Measurements from ENCODE around the gene LYRM2. TPM values are rescaled to one million over a fixed set of nuclear protein-coding genes. Genes with fewer than 3 reads are reported as not detected.

The LYRM2 gene
- total RNA-seq = 10 to 100 TPM; 18.9 to 24.5 (median 19.9) TPM

GRCh38 chr6:89638320-89639195 lies at the start of gene LYRM2:
TSS of gene LYRM2 (minus strand) at chr6:89638747. CDS start at chr6:89638716, 31 bp downstream.
- Histone ChIP-seq H3K4me3 (peak within 1 kb of the TSS; percentile 63 to 96 (median 71)), H3K36me3 (peaks cover 11 to 40% (median 22%) of the 10 kb centered on the region in 4 donors), H3K27me3 (no peaks in the 10 kb centered on the region), H3K27ac (replicated peaks in 1 of 4) (peak within 1 kb of the TSS; percentile 88 to 90 (median 88)), H3K4me1 (peaks cover 14 to 26% (median 20%) of the 10 kb centered on the region in 4 donors), H3K9me3 (no peaks in the 10 kb centered on the region)
- 6% methylated on average over 28 of the region's 58 CpGs for WGBS
- intact Hi-C loops (cut with DNase I) = no loop called here
- DNase-seq (ENCODE audit: extremely low spot score) = peak; percentile 98
- no peak for TF ChIP-seq EP300 (IDR thresholded peaks at IDR 0.05)
- TF ChIP-seq POLR2AphosphoS5 (IDR thresholded peaks at IDR 0.05) = peak; percentile 91 to 96
- peak in 2 of 3 experiments; percentile 9 to 10 for TF ChIP-seq CTCF (IDR thresholded peaks at IDR 0.05)
- peak; percentile 85 for TF ChIP-seq POLR2A (IDR thresholded peaks at IDR 0.05; ENCODE audit: low read depth)

- WGBS = 100% methylated on average over 2 of the region's 2 CpGs
- Histone ChIP-seq H3K36me3 (peaks cover 69 to 98% (median 87%) of the 10 kb centered on the region in 4 donors), H3K4me3 (no peak overlapping the region), H3K9me3 (no peaks in the 10 kb centered on the region), H3K27me3 (no peaks in the 10 kb centered on the region), H3K27ac (replicated peaks in 1 of 4) (no peak overlapping the region), H3K4me1 (no peaks in the 10 kb centered on the region)
- intact Hi-C loops (cut with DNase I) = no loop called here
- peak; percentile 81 for DNase-seq (ENCODE audit: extremely low spot score)
- TF ChIP-seq POLR2AphosphoS5 (IDR thresholded peaks at IDR 0.05) (no peak), POLR2A (IDR thresholded peaks at IDR 0.05; ENCODE audit: low read depth) (no peak), EP300 (IDR thresholded peaks at IDR 0.05) (no peak), CTCF (IDR thresholded peaks at IDR 0.05) (no peak)
Observed at GRCh38 chr6:89688328-89688727, 49.8 kb upstream of the LYRM2 start.

GRCh38 chr6:89685311-89685710 lies 46.8 kb upstream of the LYRM2 start:
- Histone ChIP-seq H3K27ac (replicated peaks in 1 of 4) (no peak overlapping the region), H3K4me1 (no peaks in the 10 kb centered on the region), H3K36me3 (peaks cover 66 to 97% (median 93%) of the 10 kb centered on the region in 4 donors), H3K4me3 (no peak overlapping the region), H3K27me3 (no peaks in the 10 kb centered on the region), H3K9me3 (no peaks in the 10 kb centered on the region)
- 100% methylated on average over 2 of the region's 2 CpGs for WGBS
- intact Hi-C loops (cut with DNase I) = no loop called here
- TF ChIP-seq CTCF (IDR thresholded peaks at IDR 0.05) (no peak), POLR2AphosphoS5 (IDR thresholded peaks at IDR 0.05) (no peak), EP300 (IDR thresholded peaks at IDR 0.05) (no peak), POLR2A (IDR thresholded peaks at IDR 0.05; ENCODE audit: low read depth) (no peak)
- DNase-seq (ENCODE audit: extremely low spot score) = peak; percentile 10

GRCh38 chr6:89682991-89683390 lies 44.4 kb upstream of the LYRM2 start:
- intact Hi-C loops (cut with DNase I) = no loop called here
- Histone ChIP-seq H3K4me1 (no peaks in the 10 kb centered on the region), H3K9me3 (no peaks in the 10 kb centered on the region), H3K4me3 (no peak overlapping the region), H3K27ac (replicated peaks in 1 of 4) (no peak overlapping the region), H3K27me3 (no peaks in the 10 kb centered on the region), H3K36me3 (peaks cover 78 to 99% (median 96%) of the 10 kb centered on the region in 4 donors)
- WGBS = 90% methylated on average over 1 of the region's 1 CpG
- no peak for TF ChIP-seq CTCF (IDR thresholded peaks at IDR 0.05)
- no peak for TF ChIP-seq EP300 (IDR thresholded peaks at IDR 0.05)
- TF ChIP-seq POLR2A (IDR thresholded peaks at IDR 0.05; ENCODE audit: low read depth) = no peak
- no peak for TF ChIP-seq POLR2AphosphoS5 (IDR thresholded peaks at IDR 0.05)
- DNase-seq (ENCODE audit: extremely low spot score) = peak; percentile 77
